ENCODE measurements around the gene CRKL.

DNA sequence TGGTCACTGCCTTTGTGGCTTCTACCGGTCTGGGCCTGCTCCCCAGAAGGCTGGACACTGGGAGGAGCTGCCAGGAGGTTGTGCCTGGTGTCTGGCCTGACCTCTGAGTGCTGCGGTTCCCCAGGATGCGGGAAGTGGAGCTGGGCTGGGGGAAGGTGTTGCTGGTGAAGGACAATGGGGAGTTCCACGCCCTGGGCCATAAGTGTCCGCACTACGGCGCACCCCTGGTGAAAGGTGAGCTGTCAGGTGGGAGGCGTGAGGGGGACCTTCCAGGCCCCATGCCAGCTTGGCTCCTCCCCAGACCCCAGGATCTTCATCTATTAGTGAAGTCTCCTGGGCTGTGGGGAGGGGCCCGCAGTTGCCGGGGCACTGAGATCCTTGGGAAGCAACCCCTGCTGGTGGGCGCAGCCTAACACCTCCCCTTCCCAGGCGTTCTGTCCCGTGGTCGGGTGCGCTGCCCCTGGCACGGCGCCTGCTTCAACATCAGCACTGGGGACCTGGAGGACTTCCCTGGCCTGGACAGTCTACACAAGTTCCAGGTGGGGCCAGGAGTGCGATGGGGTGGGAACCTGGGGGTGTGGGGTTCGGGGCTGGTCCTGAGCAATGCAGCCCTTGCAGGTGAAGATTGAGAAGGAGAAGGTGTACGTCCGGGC lies 56.6 kb downstream of the CRKL start:
- TF ChIP-seq, protein P1, sequence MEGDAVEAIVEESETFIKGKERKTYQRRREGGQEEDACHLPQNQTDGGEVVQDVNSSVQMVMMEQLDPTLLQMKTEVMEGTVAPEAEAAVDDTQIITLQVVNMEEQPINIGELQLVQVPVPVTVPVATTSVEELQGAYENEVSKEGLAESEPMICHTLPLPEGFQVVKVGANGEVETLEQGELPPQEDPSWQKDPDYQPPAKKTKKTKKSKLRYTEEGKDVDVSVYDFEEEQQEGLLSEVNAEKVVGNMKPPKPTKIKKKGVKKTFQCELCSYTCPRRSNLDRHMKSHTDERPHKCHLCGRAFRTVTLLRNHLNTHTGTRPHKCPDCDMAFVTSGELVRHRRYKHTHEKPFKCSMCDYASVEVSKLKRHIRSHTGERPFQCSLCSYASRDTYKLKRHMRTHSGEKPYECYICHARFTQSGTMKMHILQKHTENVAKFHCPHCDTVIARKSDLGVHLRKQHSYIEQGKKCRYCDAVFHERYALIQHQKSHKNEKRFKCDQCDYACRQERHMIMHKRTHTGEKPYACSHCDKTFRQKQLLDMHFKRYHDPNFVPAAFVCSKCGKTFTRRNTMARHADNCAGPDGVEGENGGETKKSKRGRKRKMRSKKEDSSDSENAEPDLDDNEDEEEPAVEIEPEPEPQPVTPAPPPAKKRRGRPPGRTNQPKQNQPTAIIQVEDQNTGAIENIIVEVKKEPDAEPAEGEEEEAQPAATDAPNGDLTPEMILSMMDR (conservative IDR thresholded peaks at IDR 0.05), result no peak
- no peak for TF ChIP-seq ZFX (IDR thresholded peaks at IDR 0.05)

Measured in C4-2B (cell line).